Lung (tissue), 12 donors: Measurements from ENCODE around the gene TRMO. TPM values are rescaled to one million over a fixed set of nuclear protein-coding genes. Genes with fewer than 3 reads are reported as not detected.

Source experiments
- ATAC-seq: fragments of 200-7000 bp; cut with Tn5 transposase; one replicate; pipeline ENCODE4 v1.9.1; 2020; ENCODE audit warnings: moderate number of reproducible peaks; ENCODE audit not compliant: insufficient read depth, low FRiP score
- DNase-seq, 3 donors: peaks; one replicate each; pipeline ENCODE4 v3.0.0-alpha.2; 2013 to 2017
- H3K27ac ChIP-seq, 2 donors: one replicate each; pipeline ENCODE4 v1.5.1; 2013; ENCODE audit warnings: mild to moderate bottlenecking in 2 of 2, moderate library complexity in 2 of 2, control low read depth in 1 of 2, inconsistent platforms in 1 of 2, low read depth in 1 of 2, low read length in 1 of 2
- H3K27me3 ChIP-seq, 3 donors: one replicate each; pipeline ENCODE4 v1.5.1; 2013; ENCODE audit warnings: low read length in 2 of 3; ENCODE audit not compliant: control insufficient read depth in 3 of 3, insufficient read depth in 3 of 3
- H3K36me3 ChIP-seq, 4 donors: one replicate each; pipeline ENCODE4 v1.5.1; 2013; ENCODE audit warnings: low read length in 4 of 4, mild to moderate bottlenecking in 1 of 4, moderate library complexity in 1 of 4; ENCODE audit not compliant: control insufficient read depth in 4 of 4, insufficient read depth in 4 of 4
- H3K4me1 ChIP-seq, 5 donors: one replicate each; pipeline ENCODE4 v1.5.1; 2013; ENCODE audit warnings: low read length in 5 of 5, mild to moderate bottlenecking in 2 of 5, moderate library complexity in 1 of 5; ENCODE audit not compliant: control insufficient read depth in 5 of 5, insufficient read depth in 5 of 5
- H3K4me3 ChIP-seq: one replicate; pipeline ENCODE4 v1.5.1; 2013; ENCODE audit warnings: mild to moderate bottlenecking, control low read depth, moderate library complexity
- H3K9ac ChIP-seq, 2 donors: one replicate each; pipeline ENCODE4 v1.5.1; 2013; ENCODE audit warnings: low read length in 2 of 2, control low read depth in 1 of 2; ENCODE audit not compliant: insufficient read depth in 1 of 2
- H3K9me3 ChIP-seq, 4 donors: one replicate each; pipeline ENCODE4 v1.5.1; 2013; ENCODE audit warnings: low read length in 3 of 4, mild to moderate bottlenecking in 1 of 4, moderate library complexity in 1 of 4; ENCODE audit not compliant: control insufficient read depth in 4 of 4, insufficient read depth in 3 of 4
- WGBS, 2 donors: extraction: QIAGEN DNeasy Blood & Tissue Kit; methylation state at CpG; one replicate each; pipeline ENCODE4 v1.1.7; 2013; 5-methylcytosine and 5-hydroxymethylcytosine counted together
- polyA plus RNA-seq, 2 donors: library from polyadenylated mRNA; stranded (reverse); fragments of 200-250 nt; gene quantifications; one replicate each; pipeline ENCODE4 v1.2.1, GENCODE V29; 2013
- total RNA-seq, 2 donors: library from RNA; depleted of rRNA in 1 of 2; stranded (reverse); fragments of >200 nt in 1 of 2; gene quantifications; one replicate each; pipeline ENCODE4 v1.2.1, GENCODE V29; 2014 to 2021
- TF ChIP-seq, protein P1 (sequence below): IDR thresholded peaks from 2 replicates; pipeline ENCODE4 v1.5.1; 2012; ENCODE audit warnings: mild to moderate bottlenecking; ENCODE audit errors: control extremely low read depth, extremely low read depth
- donor health status: control.
- donor health status: control.
- donor health status: Bipolar disorder and iron deficiency.
- donor health status: healthy.
- donor health status: DM: yes; HTN: yes; CAD: no.

Gene TRMO
- total and polyA plus RNA-seq, 4 donors: 7.8 to 27.9 (median 15.7) TPM

DNA sequence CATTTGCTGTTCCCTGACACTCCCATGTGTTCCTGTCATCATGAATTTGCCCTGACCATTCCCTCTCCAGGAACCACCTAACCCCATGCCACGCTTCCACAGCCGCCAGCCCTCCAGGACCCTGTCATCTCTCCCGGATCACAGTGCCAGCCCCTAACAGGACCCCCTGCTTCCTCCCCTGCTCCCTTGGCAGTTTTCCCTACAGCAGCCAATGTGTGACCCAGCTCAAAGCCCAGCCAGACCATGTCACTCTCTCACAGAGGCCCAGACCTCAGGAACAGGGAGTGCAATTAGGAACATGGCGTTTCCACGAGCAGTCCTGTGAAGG, 61.2 kb downstream of the TRMO start:
- DNase-seq: no peak
- Histone ChIP-seq H3K9ac (no peak overlapping the region), H3K4me3 (no peak overlapping the region), H3K4me1 (peaks cover 0 to 1% (median 0%) of the 10 kb centered on the region in 5 donors), H3K9me3 (peaks cover 0 to 7% (median 4%) of the 10 kb centered on the region in 4 donors), H3K36me3 (no peaks in the 10 kb centered on the region), H3K27me3 (peaks cover 0 to 77% (median 47%) of the 10 kb centered on the region in 3 donors), H3K27ac (no peak overlapping the region)
- TF ChIP-seq, protein P1, sequence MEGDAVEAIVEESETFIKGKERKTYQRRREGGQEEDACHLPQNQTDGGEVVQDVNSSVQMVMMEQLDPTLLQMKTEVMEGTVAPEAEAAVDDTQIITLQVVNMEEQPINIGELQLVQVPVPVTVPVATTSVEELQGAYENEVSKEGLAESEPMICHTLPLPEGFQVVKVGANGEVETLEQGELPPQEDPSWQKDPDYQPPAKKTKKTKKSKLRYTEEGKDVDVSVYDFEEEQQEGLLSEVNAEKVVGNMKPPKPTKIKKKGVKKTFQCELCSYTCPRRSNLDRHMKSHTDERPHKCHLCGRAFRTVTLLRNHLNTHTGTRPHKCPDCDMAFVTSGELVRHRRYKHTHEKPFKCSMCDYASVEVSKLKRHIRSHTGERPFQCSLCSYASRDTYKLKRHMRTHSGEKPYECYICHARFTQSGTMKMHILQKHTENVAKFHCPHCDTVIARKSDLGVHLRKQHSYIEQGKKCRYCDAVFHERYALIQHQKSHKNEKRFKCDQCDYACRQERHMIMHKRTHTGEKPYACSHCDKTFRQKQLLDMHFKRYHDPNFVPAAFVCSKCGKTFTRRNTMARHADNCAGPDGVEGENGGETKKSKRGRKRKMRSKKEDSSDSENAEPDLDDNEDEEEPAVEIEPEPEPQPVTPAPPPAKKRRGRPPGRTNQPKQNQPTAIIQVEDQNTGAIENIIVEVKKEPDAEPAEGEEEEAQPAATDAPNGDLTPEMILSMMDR: no peak
- WGBS, 2 donors: 74 to 76% methylated on average over 5 of the region's 5 CpGs
- ATAC-seq: no peak

DNA sequence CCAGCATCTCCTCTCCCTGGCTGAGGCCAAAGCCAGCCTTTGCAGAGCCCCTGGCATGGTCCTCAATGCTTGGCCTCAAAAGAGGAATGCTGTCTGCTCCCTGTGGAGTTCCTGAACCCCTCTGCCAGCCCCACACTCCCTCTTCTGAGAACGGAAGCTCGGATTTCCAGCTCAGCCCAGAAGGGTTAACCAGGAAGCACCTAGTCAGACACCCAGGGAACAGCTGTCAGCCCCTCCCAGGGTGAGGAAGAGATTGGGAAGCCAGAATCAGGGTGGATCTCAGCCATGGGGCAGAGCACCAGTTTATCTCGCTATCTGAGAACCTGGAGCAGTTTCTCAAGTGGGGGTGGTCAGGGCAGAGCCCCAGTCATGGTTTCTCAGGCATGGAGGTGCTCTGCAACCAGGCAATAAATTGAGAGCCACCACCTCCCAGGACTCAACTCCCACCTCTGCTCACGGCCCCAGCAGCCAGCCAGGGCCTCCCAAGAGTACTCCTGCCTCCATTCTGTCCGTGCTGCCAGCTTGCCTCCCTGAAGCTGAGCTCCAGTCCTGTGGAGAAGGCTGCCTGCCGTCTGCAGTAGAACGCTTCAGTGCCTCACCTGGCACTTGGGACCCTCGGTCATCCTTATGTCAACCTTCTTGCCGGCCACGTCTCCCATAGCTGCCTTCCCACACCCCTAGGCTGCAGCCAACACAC, 61.7 kb downstream of the TRMO start:
- no peak for DNase-seq
- Histone ChIP-seq H3K27me3 (peaks cover 0 to 82% (median 52%) of the 10 kb centered on the region in 3 donors), H3K4me3 (no peak overlapping the region), H3K9me3 (peaks cover 0 to 6% (median 1%) of the 10 kb centered on the region in 4 donors), H3K36me3 (no peaks in the 10 kb centered on the region), H3K9ac (no peak overlapping the region), H3K4me1 (peaks cover 0 to 1% (median 0%) of the 10 kb centered on the region in 5 donors), H3K27ac (no peak overlapping the region)
- TF ChIP-seq, protein P1: no peak
- 42 to 46% methylated on average over 10 of the region's 10 CpGs for WGBS, 2 donors
- no peak for ATAC-seq

DNA sequence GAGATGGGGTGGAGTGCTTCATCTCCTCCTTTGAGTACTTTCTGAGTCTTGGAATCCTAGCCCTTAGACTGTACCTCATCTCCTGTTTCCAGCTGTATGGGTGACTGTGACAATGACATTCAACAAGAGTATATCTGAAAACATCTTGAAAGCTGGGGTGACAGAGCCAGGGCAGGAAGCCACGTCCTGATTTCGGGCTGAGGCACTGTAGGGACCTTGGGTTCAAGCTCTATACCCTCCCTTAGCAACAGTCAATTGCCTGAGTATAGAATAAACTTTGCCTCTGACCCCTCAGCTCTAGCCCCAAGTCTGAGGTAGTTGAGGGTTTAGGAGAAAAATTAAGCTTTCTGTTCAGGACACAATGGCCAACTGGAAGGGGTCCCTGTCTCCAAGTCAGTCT, 63.0 kb downstream of the TRMO start:
- Histone ChIP-seq H3K36me3 (no peaks in the 10 kb centered on the region), H3K27ac (no peak overlapping the region), H3K9me3 (peaks cover 0 to 13% (median 0%) of the 10 kb centered on the region in 4 donors), H3K27me3 (peaks cover 7 to 86% (median 63%) of the 10 kb centered on the region in 3 donors), H3K9ac (no peak overlapping the region), H3K4me1 (peaks cover 0 to 5% (median 0%) of the 10 kb centered on the region in 5 donors), H3K4me3 (no peak overlapping the region)
- DNase-seq (no peak), ATAC-seq (no peak)
- TF ChIP-seq, protein P1: no peak
- 34 to 46% methylated on average over 2 of the region's 2 CpGs for WGBS, 2 donors
